ENCODE results near the gene MRTFA. TPM values are rescaled to one million over a fixed set of nuclear protein-coding genes. Genes with fewer than 3 reads are reported as not detected.
"Not testable (repeated sequence)": the region's sequence is repeated elsewhere in the genome, so short reads cannot be mapped to it uniquely, and the experiment has no call there.

MRTFA gene
- polyA plus RNA-seq, 2 of the 4 experiments (the other 2 are of a cell fraction), result 6.8 to 48.3 TPM

- 53% methylated on average over 7 of the region's 14 CpGs for WGBS (ENCODE audit: missing lambda C conversion rate)
- Histone ChIP-seq H3K4me3 (no peak overlapping the region), H3K4me2 (no peak overlapping the region), H3K9me3 (no peaks in the 10 kb centered on the region), H3K27ac (no peak overlapping the region; a peak in 1 of 6 replicates), H3K4me1 (peaks cover 8% of the 10 kb centered on the region)
- CTCF ChIA-PET, result interaction anchor here (0.5 kb wide), 1 partner anchor 24 kb away, joined by 3 read pairs; no protein-coding TSS in a partner anchor
- DNase-seq (ENCODE audit: low read depth in 1 of 2, low spot score in 1 of 2) (no peak), FAIRE-seq (no peak), ATAC-seq (no peak)
- TF ChIP-seq MAZ (IDR thresholded peaks at IDR 0.05; ENCODE audit: borderline replicate concordance, low read depth, low read length) (no peak), TFCP2L1 (CRISPR knock-in tag; IDR thresholded peaks at IDR 0.05) (no peak), CBX2 (IDR thresholded peaks at IDR 0.05; ENCODE audit: borderline replicate concordance, low read depth) (no peak), MYC (IDR thresholded peaks at IDR 0.05; ENCODE audit: borderline replicate concordance, low read length) (no peak), KDM5A (IDR thresholded peaks at IDR 0.05) (no peak), CHD4 (IDR thresholded peaks at IDR 0.05; ENCODE audit: borderline replicate concordance) (no peak), CEBPB (IDR thresholded peaks at IDR 0.05) (no peak), RNF2 (IDR thresholded peaks at IDR 0.05; ENCODE audit: borderline replicate concordance, low read depth) (no peak), ZC3H11A (IDR thresholded peaks at IDR 0.05) (no peak), FOXS1 (CRISPR knock-in tag; IDR thresholded peaks at IDR 0.05) (no peak), CBX8 (IDR thresholded peaks at IDR 0.05) (no peak), HDAC2 (IDR thresholded peaks at IDR 0.05) (no peak), JUN (IDR thresholded peaks at IDR 0.05) (no peak)
- POLR2A ChIA-PET, result interaction anchor here (0.5 kb wide), 1 partner anchor 178 kb away, joined by 4 read pairs; the partner anchor contains the start of gene XPNPEP3
Measured at GRCh38 chr22:40678493-40679248, 42.2 kb upstream of the MRTFA start.

GRCh38 chr22:40676644-40677043, 40.1 kb upstream of the MRTFA start:
- Histone ChIP-seq H3K4me1 (no peaks in the 10 kb centered on the region), H3K9me3 (no peaks in the 10 kb centered on the region), H3K4me2 (no peak overlapping the region), H3K4me3 (no peak overlapping the region), H3K27ac (no peak overlapping the region; a peak in 1 of 6 replicates)
- ATAC-seq (no peak), FAIRE-seq (no peak), DNase-seq (ENCODE audit: low read depth in 1 of 2, low spot score in 1 of 2) (no peak)
- ChIA-PET CTCF (interaction anchor here (0.6 to 1.8 kb wide), 2 partner anchors 143 to 384 kb away, joined by 3 to 4 read pairs; partner anchors contain the start of gene SLC25A17), POLR2A (no interaction called here)
- WGBS (ENCODE audit: missing lambda C conversion rate), result 100% methylated on average over 3 of the region's 3 CpGs
- TF ChIP-seq RARB (CRISPR knock-in tag; IDR thresholded peaks at IDR 0.05), result no peak
- no peak for TF ChIP-seq SREBF2 (IDR thresholded peaks at IDR 0.05)
- no peak for TF ChIP-seq CHD2 (IDR thresholded peaks at IDR 0.05; ENCODE audit: low read length, partially characterized antibody)
- TF ChIP-seq PHF8 (IDR thresholded peaks at IDR 0.05; ENCODE audit: borderline replicate concordance, low read depth), result no peak
- no peak for TF ChIP-seq HOXA7 (CRISPR knock-in tag; IDR thresholded peaks at IDR 0.05)
- no peak for TF ChIP-seq ESRRA (IDR thresholded peaks at IDR 0.05; ENCODE audit: borderline replicate concordance, low read length)
- no peak for TF ChIP-seq MYC (IDR thresholded peaks at IDR 0.05; ENCODE audit: borderline replicate concordance, low read length)
- TF ChIP-seq SMC3 (IDR thresholded peaks at IDR 0.05), result no peak
- TF ChIP-seq NR3C1 (IDR thresholded peaks at IDR 0.05), result no peak
- TF ChIP-seq TFCP2L1 (CRISPR knock-in tag; IDR thresholded peaks at IDR 0.05), result no peak
- TF ChIP-seq ZFP36 (IDR thresholded peaks at IDR 0.05; ENCODE audit: borderline replicate concordance, partially characterized antibody), result no peak
- TF ChIP-seq TP53 (CRISPR knock-in tag; IDR thresholded peaks at IDR 0.05), result no peak
- no peak for TF ChIP-seq HDAC2 (IDR thresholded peaks at IDR 0.05)

- H3K27ac ChIP-seq; FAIRE-seq; H3K4me1 ChIP-seq; POLR2A ChIA-PET; H3K4me2 ChIP-seq; H3K9me3 ChIP-seq; DNase-seq (ENCODE audit: low read depth in 1 of 2, low spot score in 1 of 2); ATAC-seq; H3K4me3 ChIP-seq: not testable (repeated sequence)
- CTCF ChIA-PET, result interaction anchor here (0.6 to 4.5 kb wide), 5 partner anchors 7 to 383 kb away, joined by 3 to 24 read pairs (median 3); partner anchors contain the start of gene SLC25A17
- WGBS (ENCODE audit: missing lambda C conversion rate), result 87% methylated on average over 4 of the region's 4 CpGs
Measured at GRCh38 chr22:40676166-40676565, 39.6 kb upstream of the MRTFA start.

All from A549 (cell line).